Colonic mucosa (tissue), 4 donors: ENCODE results near the gene CDK5R1. TPM values are rescaled to one million over a fixed set of nuclear protein-coding genes. Genes with fewer than 3 reads are reported as not detected.

Experiments used
- DNase-seq: peaks from one replicate; pipeline ENCODE4 v3.0.0-alpha.2; 2020
- H3K27ac ChIP-seq: fragments of 200-600 bp; one replicate; pipeline ENCODE4 v1.8.0; 2021
- H3K27me3 ChIP-seq: fragments of 200-600 bp; one replicate; pipeline ENCODE4 v1.8.0; 2021
- H3K36me3 ChIP-seq: fragments of 200-600 bp; one replicate; pipeline ENCODE4 v1.8.0; 2021
- H3K4me1 ChIP-seq: fragments of 200-600 bp; one replicate; pipeline ENCODE4 v1.8.0; 2021; ENCODE audit warnings: mild to moderate bottlenecking
- H3K4me3 ChIP-seq: fragments of 200-600 bp; one replicate; pipeline ENCODE4 v1.8.0; 2021
- H3K9ac ChIP-seq, 2 donors: one replicate each; pipeline ENCODE4 v1.7.0; 2013; ENCODE audit warnings: control low read depth in 2 of 2, low read depth in 2 of 2, low read length in 2 of 2
- H3K9me3 ChIP-seq: fragments of 200-600 bp; one replicate; pipeline ENCODE4 v1.8.0; 2021
- intact Hi-C: fragments of 100-400 bp; cut with DNase I; formaldehyde crosslinking; loops from one replicate; pipeline ENCODE4 v1.14.1; 2022
- total RNA-seq, 2 donors: library from RNA; stranded (reverse); fragmentation: NEBNext Ultra II Directional in 1 of 2; extraction: Animal tissue kit (Norgen Biotek cat#: 25700) in 1 of 2; gene quantifications; one replicate each; pipeline ENCODE4 v1.2.1, GENCODE V29; 2021
- TF ChIP-seq, protein P1 (sequence below): fragments of 200-600 bp; IDR thresholded peaks from one replicate; pipeline ENCODE4 v1.8.0; 2022; ENCODE audit warnings: antibody characterized with exemption, mild to moderate bottlenecking
- donor health status: healthy.
- donor health status: DM: no; HTN: no; CAD: no.
- donor health status: DM: no; HTN: no; CAD: no.

CDK5R1 gene
- total RNA-seq, 2 donors from 2014 or later: 0.98 to 1.4 TPM

DNA sequence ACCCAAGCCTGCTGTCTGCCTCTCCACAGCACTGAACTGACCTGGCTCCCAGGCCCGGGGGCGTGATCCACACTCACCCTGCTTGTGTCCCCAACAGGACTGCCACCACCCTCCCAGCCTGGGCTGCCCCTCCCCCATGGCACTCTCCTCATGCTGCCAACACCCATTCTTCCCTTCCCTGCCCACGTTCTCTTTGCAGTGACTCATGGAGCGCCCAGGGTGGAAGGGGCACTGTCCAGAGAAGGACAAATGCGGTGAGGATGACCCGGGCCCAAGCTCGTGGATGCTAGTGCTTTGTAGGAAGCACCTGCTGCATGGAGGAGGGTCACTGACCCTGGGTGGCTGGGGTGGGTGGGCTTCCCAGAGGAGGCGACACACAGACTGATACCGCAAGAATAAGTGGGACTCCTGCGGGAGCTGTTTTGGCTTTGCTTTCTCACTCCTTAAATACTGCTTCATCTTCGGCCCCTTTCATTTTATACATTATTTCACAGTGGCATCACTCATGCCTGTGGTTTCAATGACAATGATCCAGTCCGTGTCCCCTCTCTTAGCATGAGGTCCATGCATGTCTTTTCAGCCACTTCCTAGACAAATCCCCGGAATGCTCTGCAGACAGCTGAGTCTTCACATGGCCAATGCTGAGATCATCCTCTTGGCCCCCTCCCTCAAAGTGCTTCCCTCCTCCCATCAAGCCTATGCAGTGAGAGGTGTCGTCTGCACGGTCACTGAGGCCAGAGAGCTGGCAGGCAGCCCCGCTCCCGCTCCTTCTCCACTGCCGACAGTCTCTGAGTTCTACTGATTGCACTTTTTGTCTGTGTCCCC, 17.6 kb downstream of the CDK5R1 start:
- H3K27me3 ChIP-seq: no peaks in the 10 kb centered on the region
- no peak overlapping the region for H3K4me3 ChIP-seq
- intact Hi-C loops: no loop called here
- no peaks in the 10 kb centered on the region for H3K4me1 ChIP-seq
- peak overlapping the region in 1 of 2 donors; percentile 16 for H3K9ac ChIP-seq
- no peak for DNase-seq
- no peaks in the 10 kb centered on the region for H3K36me3 ChIP-seq
- TF ChIP-seq, protein P1, sequence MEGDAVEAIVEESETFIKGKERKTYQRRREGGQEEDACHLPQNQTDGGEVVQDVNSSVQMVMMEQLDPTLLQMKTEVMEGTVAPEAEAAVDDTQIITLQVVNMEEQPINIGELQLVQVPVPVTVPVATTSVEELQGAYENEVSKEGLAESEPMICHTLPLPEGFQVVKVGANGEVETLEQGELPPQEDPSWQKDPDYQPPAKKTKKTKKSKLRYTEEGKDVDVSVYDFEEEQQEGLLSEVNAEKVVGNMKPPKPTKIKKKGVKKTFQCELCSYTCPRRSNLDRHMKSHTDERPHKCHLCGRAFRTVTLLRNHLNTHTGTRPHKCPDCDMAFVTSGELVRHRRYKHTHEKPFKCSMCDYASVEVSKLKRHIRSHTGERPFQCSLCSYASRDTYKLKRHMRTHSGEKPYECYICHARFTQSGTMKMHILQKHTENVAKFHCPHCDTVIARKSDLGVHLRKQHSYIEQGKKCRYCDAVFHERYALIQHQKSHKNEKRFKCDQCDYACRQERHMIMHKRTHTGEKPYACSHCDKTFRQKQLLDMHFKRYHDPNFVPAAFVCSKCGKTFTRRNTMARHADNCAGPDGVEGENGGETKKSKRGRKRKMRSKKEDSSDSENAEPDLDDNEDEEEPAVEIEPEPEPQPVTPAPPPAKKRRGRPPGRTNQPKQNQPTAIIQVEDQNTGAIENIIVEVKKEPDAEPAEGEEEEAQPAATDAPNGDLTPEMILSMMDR: no peak
- peak overlapping the region; percentile 51 for H3K27ac ChIP-seq
- no peaks in the 10 kb centered on the region for H3K9me3 ChIP-seq

DNA sequence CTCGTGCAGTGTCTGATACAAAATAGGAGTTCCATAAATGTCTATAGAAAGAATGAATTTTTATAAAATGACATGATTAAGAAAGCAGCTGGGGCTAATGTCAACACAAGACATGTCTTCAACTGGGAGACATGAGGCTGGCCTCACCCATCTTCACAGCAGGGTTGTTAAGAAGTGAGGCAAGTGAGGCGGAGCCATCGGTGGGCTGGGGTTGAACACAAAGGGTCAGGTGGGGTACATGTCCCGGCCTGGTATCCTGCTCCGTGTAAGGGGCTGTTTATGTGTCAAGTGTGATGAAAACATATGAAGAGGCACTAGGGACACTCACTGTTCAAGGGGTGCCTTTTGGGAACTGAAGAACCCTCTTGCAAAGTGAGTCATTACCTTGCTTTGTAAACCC, 22.1 kb downstream of the CDK5R1 start:
- TF ChIP-seq, protein P1: no peak
- Histone ChIP-seq H3K9ac (no peak overlapping the region), H3K27me3 (no peaks in the 10 kb centered on the region), H3K36me3 (no peaks in the 10 kb centered on the region), H3K4me3 (no peak overlapping the region), H3K27ac (no peak overlapping the region), H3K4me1 (no peaks in the 10 kb centered on the region), H3K9me3 (no peaks in the 10 kb centered on the region)
- intact Hi-C loops: no loop called here
- no peak for DNase-seq

DNA sequence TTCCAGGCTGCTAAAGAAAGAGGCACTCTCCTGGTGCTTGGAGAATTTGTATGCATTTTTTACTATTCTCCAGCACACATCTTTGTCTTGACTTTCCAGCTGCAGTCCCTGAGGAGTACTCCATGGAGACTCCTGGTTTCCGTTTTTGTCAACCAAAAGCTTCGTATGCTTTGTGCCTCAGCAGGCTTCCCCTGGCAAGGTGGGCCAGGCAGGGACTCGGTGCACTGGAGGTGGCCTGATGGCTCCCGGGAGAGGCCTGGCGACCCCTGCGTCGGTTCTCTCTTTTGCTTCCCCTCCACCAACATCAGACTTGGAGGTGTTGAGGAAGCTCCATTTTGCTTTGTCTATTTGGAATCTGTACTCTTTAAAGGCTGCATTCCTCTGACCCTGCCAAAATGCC, 23.7 kb downstream of the CDK5R1 start:
- Histone ChIP-seq H3K27me3 (no peaks in the 10 kb centered on the region), H3K4me3 (no peak overlapping the region), H3K27ac (no peak overlapping the region), H3K9me3 (no peaks in the 10 kb centered on the region), H3K36me3 (no peaks in the 10 kb centered on the region), H3K4me1 (no peaks in the 10 kb centered on the region), H3K9ac (no peak overlapping the region)
- TF ChIP-seq, protein P1: no peak
- intact Hi-C loops: no loop called here
- DNase-seq: no peak

DNA sequence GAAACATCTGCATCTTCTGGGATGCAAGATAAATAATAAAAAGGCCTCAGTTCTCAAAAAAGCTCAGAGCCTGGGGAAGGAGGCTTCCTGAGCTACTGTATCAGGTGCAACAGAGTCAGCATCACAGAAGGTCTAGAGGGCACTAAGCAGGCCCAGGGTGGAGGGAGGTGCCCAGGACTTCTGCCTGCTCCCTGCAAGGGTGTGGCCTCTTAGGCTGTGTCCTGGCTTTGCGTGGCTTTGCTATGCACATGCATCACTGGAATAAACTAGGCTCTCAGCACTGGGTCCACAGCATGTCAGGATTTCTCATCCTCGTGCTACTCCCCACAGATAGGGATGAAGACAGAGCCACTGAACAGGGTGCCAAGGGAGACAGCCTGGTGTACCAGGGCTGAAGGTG, 25.5 kb downstream of the CDK5R1 start:
- no peak overlapping the region for H3K27ac ChIP-seq
- no peak for DNase-seq
- intact Hi-C loops: no loop called here
- H3K9ac ChIP-seq: no peak overlapping the region
- TF ChIP-seq, protein P1: no peak
- H3K36me3 ChIP-seq: no peaks in the 10 kb centered on the region
- no peaks in the 10 kb centered on the region for H3K4me1 ChIP-seq
- H3K4me3 ChIP-seq: no peak overlapping the region
- H3K9me3 ChIP-seq: no peaks in the 10 kb centered on the region
- no peaks in the 10 kb centered on the region for H3K27me3 ChIP-seq

DNA sequence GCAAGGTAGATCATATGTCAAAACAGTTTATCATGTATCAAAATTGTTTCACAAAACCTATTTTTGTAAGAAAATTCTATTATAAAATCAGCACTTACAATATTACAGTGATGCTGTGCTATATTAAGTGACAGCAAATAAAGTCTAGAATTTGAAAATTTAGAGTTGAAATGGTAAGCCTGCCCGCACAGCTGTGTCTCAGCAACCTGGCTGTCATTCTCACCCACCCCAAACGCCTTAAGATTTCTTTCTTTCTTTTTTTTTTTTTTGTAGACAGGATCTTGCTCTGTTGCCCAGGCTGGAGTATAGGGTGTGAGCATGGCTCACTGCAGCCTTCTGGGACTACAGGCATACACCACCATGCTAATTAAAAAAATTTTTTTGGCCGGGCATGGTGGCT, 26.8 kb downstream of the CDK5R1 start:
- intact Hi-C loops: no loop called here
- TF ChIP-seq, protein P1: no peak
- no peaks in the 10 kb centered on the region for H3K27me3 ChIP-seq
- no peak overlapping the region for H3K9ac ChIP-seq
- no peaks in the 10 kb centered on the region for H3K4me1 ChIP-seq
- no peaks in the 10 kb centered on the region for H3K36me3 ChIP-seq
- DNase-seq: no peak
- no peaks in the 10 kb centered on the region for H3K9me3 ChIP-seq
- no peak overlapping the region for H3K4me3 ChIP-seq
- no peak overlapping the region for H3K27ac ChIP-seq
